GM19025 (cell line): ENCODE data around the gene CFAP77.

Experiments used
- ATAC-seq: cut with Tn5 transposase; IDR thresholded peaks from one replicate; pipeline ENCODE4 v1.9.1; 2021; ENCODE audit warnings: mild to moderate bottlenecking, low read depth, moderate library complexity; ENCODE audit not compliant: unreplicated experiment

The CFAP77 gene

DNA sequence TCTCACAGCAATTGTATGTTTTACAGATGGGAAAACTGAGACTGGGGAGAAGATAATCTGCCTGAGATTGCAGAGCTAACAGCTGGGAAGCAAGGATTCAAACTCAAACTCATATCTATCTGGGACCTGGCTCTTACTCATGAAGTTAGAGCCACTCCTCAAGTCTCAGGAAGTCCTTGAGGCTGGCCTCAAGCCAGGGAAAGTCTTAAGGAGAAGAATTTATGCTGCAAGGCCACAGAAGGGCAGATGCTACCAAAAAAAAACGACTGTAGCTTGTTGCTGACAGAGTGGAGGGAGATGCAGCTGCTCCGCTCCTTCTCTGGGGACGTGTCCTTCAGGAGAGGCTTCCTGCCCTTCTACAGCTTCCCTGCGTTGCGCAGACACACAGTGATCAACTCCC, 212.1 kb downstream of the CFAP77 start:
- ATAC-seq: no peak
